ENCODE measurements around the gene RPS23.
"Not testable (repeated sequence)": the region's sequence is repeated elsewhere in the genome, so short reads cannot be mapped to it uniquely, and the experiment has no call there.

DNA sequence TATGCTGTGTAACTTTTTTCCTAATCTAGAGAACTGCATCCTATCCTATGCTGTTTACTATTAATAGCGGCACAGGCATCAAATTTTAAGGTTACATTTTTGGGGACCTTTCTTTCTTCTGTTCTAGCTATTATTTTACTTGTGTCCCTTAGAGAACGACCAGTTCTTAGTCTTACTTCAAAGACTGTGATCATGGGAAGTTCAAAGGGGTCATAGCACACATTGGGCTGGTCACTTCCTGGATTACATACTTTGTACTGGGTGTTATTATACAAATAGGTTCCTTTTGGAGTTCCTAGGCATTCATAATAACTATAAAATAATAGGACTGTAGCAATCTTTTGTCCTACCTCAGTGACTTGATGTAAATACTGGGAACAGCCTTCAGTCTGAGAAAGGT is 8.8 kb downstream of the RPS23 start:
- not testable (repeated sequence) for TF ChIP-seq POLR2A (IDR thresholded peaks at IDR 0.05)
- TF ChIP-seq, protein P1, sequence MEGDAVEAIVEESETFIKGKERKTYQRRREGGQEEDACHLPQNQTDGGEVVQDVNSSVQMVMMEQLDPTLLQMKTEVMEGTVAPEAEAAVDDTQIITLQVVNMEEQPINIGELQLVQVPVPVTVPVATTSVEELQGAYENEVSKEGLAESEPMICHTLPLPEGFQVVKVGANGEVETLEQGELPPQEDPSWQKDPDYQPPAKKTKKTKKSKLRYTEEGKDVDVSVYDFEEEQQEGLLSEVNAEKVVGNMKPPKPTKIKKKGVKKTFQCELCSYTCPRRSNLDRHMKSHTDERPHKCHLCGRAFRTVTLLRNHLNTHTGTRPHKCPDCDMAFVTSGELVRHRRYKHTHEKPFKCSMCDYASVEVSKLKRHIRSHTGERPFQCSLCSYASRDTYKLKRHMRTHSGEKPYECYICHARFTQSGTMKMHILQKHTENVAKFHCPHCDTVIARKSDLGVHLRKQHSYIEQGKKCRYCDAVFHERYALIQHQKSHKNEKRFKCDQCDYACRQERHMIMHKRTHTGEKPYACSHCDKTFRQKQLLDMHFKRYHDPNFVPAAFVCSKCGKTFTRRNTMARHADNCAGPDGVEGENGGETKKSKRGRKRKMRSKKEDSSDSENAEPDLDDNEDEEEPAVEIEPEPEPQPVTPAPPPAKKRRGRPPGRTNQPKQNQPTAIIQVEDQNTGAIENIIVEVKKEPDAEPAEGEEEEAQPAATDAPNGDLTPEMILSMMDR (IDR thresholded peaks at IDR 0.05) = not testable (repeated sequence)
